B cell (primary cell): ENCODE data around the gene MITD1.

Source experiments
- EZH2 ChIP-seq: IDR thresholded peaks from 2 replicates; pipeline ENCODE4 v1.6.1; 2012; ENCODE audit warnings: borderline replicate concordance, low read depth, mild to moderate bottlenecking, moderate library complexity, low read length; ENCODE audit not compliant: insufficient read depth, poor library complexity, severe bottlenecking
- TF ChIP-seq, protein P1 (sequence below): fragments of 200-600 bp; IDR thresholded peaks from one replicate; pipeline ENCODE4 v1.8.0; 2022; ENCODE audit warnings: antibody characterized with exemption, mild to moderate bottlenecking

DNA sequence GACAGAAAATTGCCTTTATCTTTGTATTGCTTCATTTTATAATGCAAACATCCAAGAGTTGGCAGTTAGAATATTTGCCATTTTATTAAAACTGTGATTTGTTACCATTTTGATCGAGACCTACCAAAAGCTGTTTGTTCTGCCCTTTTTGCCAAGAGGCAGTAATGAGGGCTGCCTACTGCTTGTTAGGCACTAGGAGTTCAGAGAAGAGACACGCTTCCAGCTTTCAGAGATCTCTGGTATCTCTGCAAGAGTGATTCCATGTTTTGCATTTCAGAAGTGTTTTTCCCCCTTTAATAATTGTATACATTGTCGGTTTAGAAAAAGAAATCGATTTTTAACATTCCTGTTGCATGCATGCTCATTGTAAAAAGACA lies 754 bp upstream of the MITD1 start:
- TF ChIP-seq, protein P1, sequence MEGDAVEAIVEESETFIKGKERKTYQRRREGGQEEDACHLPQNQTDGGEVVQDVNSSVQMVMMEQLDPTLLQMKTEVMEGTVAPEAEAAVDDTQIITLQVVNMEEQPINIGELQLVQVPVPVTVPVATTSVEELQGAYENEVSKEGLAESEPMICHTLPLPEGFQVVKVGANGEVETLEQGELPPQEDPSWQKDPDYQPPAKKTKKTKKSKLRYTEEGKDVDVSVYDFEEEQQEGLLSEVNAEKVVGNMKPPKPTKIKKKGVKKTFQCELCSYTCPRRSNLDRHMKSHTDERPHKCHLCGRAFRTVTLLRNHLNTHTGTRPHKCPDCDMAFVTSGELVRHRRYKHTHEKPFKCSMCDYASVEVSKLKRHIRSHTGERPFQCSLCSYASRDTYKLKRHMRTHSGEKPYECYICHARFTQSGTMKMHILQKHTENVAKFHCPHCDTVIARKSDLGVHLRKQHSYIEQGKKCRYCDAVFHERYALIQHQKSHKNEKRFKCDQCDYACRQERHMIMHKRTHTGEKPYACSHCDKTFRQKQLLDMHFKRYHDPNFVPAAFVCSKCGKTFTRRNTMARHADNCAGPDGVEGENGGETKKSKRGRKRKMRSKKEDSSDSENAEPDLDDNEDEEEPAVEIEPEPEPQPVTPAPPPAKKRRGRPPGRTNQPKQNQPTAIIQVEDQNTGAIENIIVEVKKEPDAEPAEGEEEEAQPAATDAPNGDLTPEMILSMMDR: no peak
- no peak for TF ChIP-seq EZH2
